Glomerular endothelial cell (primary cell): ENCODE data around the gene FAM13A. TPM values are rescaled to one million over a fixed set of nuclear protein-coding genes. Genes with fewer than 3 reads are reported as not detected.
"Not testable (repeated sequence)": the region's sequence is repeated elsewhere in the genome, so short reads cannot be mapped to it uniquely, and the experiment has no call there.

ENCODE experiments used
- DNase-seq: peaks from one replicate; pipeline ENCODE4 v3.0.0-alpha.2; 2011; ENCODE audit warnings: low read depth, low spot score; ENCODE audit errors: extremely low read depth
- total RNA-seq: library from RNA; depleted of rRNA; stranded (reverse); fragments of >200 nt; gene quantifications from 2 replicates; pipeline ENCODE4 v1.2.3, GENCODE V29; 2015

The FAM13A gene
- total RNA-seq, 1 donor from 2014 or later = 7.5 TPM

DNA sequence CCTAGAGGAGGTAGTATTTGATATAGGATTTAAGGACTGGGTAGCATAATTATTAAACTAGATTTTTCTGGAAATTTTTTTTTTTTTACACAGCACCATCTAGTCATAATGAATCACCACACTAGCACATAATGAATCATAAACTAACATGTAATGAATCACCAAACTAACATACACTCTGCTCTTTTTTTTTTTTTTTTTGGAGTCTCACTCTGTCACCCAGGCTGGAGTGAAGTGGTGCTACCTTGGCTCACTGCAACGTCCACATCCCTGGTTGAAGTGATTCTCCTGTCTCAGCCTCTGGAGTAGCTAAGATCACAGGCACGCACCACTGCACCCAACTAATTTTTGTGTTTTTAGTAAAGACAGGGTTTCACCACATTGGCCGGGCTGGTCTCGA, 92.5 kb downstream of the FAM13A start:
- no peak for DNase-seq

DNA sequence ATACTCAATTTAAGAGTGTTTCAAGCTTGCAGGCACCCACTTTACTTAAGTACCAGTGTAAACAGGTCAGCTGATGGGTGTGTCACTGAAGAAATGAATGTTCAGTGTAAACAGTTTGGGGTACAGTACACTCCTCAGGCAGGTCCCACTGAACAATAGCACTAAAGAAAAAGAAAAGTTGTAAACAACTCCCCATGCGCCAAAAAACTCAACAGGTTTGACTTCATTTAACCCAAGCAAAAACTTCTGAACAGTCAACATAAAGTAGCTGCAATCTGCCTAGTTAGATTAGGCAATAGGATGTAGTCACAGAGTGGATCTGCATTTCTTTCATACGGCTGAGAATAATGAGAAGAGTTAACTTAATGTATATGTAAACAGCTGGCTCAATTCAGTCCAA, 93.2 kb downstream of the FAM13A start:
- no peak for DNase-seq

DNA sequence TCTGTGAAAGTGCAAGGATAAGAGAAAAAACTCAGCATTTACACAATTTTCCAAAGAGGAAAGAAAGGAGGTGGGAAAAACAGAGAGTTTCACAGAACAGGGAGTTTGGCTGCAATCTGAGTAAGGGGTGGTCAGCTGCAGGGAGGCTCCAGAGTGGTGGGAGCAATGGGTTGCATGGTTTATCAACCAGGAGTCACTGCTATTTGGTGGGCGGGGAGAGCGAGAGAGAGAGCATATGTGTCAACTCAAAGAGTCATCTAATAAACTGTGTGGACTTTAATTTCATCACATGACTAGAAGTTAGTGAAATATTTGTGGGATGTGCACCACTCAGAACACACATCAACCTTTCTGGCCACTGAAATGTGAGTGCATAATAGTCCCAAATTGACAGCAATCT, 94.6 kb downstream of the FAM13A start:
- no peak for DNase-seq

DNA sequence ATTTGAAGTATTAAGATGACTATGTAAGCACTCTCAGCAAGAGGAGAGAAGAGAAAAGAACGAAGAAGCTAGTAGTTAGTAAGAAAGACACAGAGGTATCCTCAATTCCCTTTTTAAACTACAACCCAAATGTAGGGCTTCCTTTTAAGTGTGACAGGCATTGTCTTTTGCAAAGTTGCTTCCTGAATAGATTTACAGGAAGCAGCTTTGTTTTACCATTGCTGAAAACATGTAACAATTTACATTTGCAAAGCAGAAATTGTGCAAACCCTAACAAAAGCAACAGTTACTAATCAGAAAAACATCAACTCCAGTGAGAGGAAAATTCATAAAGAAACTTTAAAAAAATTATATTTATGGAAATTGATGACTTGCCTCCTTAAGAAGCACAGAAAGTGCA, 96.4 kb downstream of the FAM13A start:
- DNase-seq = no peak

DNA sequence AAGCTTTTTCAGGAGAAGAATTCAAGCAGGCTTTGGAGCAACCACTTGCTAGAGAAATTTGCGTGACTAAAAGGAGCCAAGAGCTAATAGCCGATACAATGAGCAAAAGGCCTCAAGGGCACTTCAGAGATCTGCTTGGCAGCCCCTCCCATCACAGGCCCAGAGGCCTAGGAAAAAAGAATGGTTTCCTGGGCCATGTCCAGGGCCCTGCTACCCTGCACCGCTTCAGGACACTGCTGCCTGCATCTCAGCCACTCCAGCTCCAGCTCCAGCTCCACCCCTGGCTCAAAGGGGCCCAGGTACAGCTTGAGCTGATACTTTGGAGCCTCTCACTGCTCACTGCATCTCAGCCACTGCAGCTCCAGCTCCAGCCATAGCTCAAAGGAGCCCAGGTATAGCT, 98.9 kb downstream of the FAM13A start:
- DNase-seq = no peak

DNA sequence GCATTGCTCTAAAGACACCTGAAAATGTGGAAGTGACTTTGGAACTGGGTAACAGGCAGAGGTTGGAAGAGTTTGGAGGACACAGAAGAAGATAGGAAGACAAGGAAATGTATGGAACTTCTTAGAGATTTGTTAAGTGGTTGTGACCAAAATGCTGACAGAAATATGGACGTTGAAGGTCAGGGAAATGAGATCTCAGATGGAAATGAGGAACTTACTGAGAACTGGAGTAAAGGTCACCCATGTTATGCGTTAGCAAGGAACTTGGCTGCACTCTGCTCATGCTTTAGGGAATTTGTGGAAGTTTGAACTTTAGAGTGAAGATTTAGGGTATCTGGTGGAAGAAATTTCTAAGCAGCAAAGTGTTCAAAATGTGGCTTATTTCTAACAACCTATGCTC, 99.4 kb downstream of the FAM13A start:
- no peak for DNase-seq

DNA sequence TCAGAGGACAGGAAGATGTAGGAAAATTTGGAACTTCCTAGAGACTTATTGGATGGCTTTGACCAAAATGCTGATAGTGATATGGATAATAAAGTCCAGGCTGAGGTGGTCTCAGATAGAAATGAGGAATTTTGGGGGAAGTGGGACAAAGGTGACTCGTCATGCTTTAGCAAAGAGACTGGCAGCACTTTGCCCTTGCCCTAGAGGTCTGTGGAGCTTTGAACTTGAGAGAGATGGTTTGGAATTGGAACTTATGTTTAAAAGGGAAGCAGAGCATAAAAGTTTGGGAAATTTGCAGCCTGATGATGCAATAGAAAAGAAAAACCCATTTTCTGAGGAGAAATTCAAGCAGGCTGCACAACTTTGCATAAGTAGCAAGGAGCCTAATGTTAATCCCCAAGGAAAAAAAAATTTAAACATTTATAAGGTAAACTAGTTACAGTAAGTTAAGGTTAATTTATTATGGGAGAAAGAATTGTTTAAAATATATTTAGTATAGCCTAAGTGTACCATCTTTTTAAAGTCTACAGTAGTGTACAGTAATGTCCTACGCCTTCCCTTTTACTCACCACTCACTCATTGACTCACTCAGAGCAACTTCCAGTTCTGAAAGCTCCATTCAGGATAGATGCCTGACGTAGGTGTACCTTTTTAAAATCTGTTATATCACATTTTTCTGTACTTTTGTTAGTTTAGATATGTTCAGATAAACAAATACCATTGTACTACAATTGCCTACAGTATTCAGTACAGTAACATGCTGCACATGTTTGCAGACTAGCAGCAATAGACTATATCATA, 101.2 kb downstream of the FAM13A start:
- DNase-seq = no peak

DNA sequence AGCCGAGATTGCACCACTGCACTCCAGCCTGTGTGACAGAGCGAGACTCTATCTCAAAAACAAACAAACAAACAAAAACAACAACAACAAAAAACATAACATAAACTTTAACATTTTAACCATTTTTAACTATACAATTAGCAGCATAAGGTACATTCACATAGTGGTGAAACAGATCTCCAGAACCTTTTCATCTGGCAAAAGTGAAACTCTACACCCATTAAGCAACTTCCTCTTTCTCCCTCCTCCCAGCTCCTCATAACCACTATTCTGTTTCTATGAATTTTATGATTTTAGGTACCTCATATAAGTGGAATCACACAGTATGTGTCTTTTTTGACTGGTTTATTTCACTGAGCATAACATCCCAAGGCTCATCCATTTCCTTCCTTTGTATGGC, 103.6 kb downstream of the FAM13A start:
- no peak for DNase-seq

DNA sequence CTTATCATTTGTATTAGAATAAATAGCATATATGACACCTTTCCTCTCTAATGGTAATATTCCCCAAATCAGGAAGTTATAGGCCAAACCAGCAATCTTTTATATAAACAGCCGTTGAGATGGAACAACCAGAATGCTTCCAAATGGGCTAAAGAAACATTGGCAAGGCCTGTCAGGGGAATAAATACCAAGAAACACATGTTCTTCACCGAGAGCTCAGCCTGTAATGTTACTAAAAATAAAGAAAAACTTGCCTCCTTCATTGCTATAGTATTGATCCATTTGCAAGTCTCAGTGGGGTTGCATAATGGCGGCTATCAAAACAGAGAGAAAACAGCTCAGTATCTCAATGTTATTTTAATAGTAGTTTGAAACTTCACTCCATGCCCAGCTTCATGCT, 104.9 kb downstream of the FAM13A start:
- DNase-seq = no peak

DNA sequence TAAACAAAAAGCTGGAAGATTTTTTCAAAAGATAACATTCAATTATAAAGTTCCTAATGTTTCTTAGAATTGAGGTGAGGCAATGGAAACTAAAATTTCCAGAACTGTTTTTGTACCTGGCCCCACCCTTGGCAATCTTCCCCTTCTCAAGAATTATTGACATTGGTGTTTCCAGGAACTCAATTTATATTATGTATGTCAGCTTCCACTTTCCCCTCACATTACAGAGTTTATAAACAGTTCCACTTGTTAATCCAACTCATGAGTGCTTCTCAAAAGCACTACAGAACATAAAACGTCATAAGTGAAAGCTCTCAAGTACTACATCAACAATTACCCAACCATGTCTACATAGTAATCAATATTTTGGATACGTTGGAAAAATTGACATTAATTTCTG, 107.4 kb downstream of the FAM13A start:
- DNase-seq = no peak

DNA sequence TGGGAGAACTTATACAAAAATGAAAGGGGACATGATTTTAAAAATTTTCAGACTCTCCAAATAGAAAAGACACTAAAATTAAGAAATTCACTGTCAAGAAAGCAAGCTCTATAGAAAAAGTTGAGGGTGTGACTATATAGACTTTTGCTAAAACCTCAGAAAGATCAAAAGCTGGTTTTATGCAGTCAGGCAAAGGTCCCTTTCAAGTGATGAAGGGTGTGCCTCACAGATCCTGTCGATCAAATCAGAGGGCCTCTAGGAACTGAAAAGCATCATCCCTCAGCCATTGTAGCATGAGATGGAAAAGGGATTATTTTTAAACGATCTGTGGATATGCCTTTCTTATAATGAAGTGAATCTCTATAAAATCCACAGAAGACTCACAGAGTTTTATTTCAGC, 116.5 kb downstream of the FAM13A start:
- no peak for DNase-seq

DNA sequence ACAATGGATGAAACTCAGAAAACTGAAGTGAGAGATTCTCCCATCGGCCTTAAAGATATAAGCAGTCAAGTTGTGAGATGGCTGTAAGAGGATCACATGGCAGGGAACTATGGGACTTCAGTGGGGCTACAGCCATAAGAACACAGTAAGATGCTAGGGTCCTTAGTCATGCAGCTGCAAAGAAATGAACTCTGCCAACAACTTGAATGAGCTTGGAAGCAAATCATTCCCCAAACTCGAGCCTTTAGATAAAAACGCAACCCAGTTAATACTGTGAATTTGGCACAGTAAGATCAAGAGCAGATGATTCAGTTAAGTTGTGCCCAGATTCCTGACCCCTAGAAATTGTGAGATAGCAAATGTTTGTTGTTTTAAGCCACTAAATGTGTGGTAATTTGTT, 117.3 kb downstream of the FAM13A start:
- DNase-seq = no peak

DNA sequence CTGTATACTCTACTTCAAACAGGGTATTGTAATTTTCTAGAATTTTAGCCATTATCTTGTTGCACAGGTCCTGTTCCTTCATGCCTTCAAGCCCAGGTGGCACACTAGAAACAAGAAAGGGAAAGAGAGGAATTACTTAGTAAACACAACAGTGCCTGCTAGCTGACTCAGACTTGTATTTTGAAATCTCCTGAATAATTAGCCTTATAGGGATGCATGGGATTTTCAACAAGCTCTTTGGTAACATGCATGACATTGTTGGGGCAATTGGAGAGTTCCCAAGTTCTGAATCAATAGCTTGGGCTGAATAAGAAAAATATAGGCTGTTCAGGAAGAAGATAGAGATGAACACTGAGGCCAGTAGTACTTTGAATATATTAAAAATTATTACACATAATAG, 118.8 kb downstream of the FAM13A start:
- no peak for DNase-seq

DNA sequence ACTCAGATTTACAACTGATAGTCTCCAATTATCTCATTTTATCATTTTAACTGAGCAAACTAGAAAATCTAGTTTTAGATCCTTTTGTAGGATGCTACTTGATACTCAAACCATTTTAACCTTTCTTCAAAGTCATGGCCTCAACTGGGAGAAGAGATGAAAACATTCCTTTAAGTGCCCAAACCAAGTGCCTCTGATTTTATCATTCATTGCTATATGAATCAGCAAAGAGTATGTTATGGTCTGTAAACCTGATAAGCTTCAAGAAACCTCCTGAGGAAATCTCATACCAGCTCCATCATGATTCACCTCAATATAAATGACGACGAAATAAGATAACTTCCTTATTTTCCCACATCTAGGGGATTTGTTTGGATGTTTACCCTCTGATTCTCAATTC, 119.9 kb downstream of the FAM13A start:
- DNase-seq = no peak

DNA sequence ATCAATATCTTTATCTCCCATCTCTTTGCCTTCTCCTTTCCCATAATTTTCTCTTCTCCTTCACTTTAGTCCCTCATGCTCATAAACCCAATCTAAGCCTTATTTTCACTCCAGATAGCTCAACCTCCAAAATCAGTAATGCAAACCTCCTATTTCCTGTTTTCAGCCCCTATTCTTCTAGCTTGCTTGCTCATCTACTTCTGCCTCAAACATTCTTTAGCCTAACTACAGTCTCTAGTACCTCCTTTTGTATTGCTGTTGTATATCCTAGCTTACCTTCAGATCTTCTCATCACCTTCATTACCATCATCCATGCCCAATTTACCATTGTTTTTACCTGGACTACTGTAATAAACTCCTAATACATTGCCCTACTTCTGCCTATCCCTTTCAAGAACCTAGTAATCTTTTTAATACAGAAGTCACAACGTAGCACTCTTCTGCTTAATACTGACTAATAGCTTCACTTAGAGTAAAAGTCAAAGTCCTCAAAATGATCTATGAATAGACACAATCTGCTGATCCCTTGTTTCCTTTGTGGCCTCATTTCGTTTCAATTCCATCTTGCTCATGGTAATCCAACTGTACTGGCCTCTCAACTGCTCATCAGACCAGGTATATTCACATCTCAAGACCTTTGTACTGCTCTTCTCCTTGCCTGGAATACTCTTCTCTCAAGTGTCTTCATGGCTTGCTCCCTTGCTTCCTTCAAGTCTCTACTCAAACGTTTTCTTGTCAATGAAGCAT, 123.4 kb downstream of the FAM13A start:
- no peak for DNase-seq

DNA sequence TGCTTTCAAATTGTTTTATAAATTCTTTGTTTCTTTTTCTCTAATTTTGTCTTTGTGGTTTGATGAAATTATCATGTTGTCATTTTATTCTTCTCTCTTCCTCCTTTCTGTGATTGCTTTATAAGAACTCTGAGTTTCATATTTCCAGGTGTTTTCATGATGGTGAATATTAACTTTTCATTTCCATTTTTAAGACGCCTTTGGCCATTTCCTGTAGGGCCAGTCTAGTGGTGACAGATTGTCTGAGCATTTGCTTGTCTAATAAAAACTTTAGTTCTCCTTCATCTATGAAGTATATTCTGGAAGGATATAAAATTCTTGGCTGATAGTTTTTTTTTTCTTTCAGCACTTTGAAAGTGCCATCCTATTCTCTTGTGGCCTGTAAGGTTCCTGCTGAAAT, 128.1 kb downstream of the FAM13A start:
- DNase-seq = no peak

DNA sequence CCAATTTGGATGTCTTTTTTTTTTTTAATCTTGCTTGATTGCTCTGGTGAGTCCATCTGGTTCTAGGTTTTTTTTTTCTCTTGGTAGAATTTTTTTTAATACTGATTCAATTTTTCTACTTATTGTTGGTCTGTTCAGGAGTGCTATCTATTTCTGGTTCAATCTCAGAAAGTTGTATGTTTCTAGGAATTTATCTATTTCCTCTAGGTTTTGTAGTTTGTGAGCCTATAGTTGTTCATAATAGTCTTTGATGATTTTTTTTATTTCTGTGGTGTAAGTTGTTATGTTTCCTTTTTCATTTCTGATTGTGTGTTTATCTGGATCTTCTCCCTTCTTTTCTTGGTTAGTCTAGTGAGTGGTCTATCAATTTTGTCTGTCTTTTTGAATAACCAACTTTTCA, 129.6 kb downstream of the FAM13A start:
- DNase-seq = no peak

DNA sequence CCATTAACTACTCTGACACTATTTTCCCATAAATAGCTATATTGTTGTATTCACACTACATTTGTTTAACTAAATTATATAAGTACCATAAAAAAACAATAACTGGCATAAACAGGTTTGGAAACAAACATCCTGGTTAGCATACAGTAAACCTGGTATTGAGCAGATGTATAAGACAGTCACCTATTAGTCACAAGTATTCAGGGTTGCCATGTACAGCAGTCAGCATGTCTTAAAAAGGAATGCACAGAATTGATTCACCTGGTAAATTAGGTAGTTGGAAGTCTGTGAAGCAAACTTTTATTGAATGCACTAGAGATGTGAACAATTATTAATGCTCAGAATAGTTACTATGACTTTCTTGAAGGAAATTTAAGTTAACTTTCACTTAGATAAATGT, 137.9 kb downstream of the FAM13A start:
- DNase-seq = no peak

DNA sequence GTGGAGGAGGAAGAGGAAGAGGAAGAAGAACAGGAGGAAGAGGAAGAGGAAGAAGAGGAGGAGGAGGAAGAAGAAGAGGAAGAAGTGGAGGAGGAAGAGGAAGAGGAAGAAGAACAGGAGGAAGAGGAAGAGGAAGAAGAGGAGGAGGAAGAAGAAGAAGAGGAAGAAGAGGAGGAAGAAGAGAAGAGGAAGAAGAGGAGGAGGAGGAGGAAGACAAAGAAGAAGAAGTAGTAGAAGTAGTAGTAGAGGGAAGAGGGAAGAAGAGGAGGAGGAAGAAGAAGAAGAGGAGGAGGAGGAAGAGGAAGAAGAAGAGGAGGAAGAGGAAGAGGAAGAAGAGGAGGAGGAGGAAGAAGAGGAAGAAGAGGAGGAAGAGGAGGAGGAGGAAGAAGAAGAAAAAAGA, 143.8 kb downstream of the FAM13A start:
- DNase-seq = not testable (repeated sequence)

DNA sequence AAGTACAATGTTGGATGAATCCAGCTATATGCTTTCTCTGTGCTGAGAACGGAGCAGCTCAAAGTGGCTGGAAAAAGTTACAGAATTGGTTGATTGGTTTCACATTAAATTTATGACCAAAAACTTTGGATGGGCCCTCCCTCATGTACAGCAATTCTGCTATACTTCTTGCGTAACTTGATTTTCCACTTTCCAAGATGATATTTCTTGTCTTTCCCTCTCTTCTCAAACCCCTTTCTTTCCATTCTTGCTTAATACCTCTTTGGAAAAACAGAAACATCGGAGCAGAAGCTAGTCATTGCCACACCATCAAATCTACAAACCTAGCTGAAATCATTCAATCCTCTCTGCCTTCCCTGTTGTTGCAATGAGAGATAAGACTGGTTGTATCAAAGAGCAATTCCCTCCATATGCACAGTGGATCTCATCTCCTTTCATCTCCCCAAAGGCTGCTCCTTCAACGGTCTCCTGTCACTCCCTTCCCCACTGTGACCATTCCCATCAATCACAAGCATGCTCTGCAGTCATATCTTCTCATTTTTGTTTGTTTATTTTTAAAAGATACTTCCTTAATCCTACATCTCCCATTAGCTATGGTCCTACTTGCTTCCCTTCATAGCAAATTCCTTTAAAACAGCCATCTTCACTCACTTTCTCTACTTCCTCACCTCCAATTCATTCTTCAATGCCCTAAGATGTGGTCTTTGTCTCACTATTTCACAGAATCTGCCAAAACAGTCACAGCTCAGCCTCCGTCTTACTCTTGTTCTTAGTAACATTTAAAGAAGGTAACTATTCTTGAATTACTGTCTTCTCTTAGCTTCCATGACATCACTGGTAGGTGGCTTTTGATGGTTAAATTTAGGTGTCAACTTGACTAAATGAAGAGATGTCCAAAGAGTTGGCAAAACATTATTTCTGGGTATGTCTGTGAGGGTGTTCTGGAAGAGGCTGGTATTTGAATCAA, 145.5 kb downstream of the FAM13A start:
- DNase-seq = no peak

DNA sequence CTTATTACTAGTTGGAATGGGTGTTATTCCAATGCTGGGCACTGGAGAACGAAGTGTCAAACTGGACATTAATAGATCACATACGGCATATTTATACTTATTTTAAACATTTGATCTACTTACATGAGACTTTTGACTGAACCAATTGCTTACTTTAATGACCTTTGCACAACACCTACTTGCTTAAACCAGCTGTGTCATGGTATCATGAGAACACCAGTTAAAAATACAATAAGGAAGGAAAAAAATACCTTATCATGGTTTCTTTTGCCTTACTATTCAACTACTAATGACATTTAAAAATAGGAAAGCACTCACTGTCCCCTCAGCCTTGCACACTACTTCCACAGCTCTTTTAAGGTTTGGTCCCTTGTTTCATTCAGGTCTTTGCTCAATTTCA, 146.9 kb downstream of the FAM13A start:
- no peak for DNase-seq
